NT2/D1 (cell line): ENCODE results near the gene VPS37C.
A peak's percentile ranks its signal among the peaks of the same experiment; 100 is the strongest.

Experiments used
- DNase-seq: peaks from one replicate; pipeline ENCODE4 v3.0.0-alpha.2; 2011; ENCODE audit warnings: low read depth, low spot score
- H3K27me3 ChIP-seq: 2 replicates; pipeline ENCODE4 v1.6.0; 2011; ENCODE audit warnings: mild to moderate bottlenecking; ENCODE audit not compliant: insufficient read length, insufficient read depth
- H3K36me3 ChIP-seq: 2 replicates; pipeline ENCODE4 v1.6.1; 2011; ENCODE audit warnings: mild to moderate bottlenecking, low read length, mixed read lengths; ENCODE audit not compliant: insufficient read depth, insufficient read length
- H3K4me1 ChIP-seq: 2 replicates; pipeline ENCODE4 v1.5.1; 2011; ENCODE audit not compliant: insufficient read depth, insufficient read length
- H3K4me3 ChIP-seq: 2 replicates; pipeline ENCODE4 v1.5.1; 2011; ENCODE audit warnings: low read depth; ENCODE audit not compliant: insufficient read length
- H3K9ac ChIP-seq: 2 replicates; pipeline ENCODE4 v1.6.0; 2011; ENCODE audit warnings: low read depth; ENCODE audit not compliant: insufficient read length
- H3K9me3 ChIP-seq: 2 replicates; pipeline ENCODE4 v1.5.1; 2011; ENCODE audit warnings: mild to moderate bottlenecking, low read length; ENCODE audit not compliant: insufficient read depth
- SUZ12 ChIP-seq: IDR thresholded peaks from 2 replicates; pipeline ENCODE4 v1.6.1; 2011; ENCODE audit not compliant: insufficient read length, insufficient read depth; ENCODE audit errors: extremely low read depth
- YY1 ChIP-seq: IDR thresholded peaks from 2 replicates; pipeline ENCODE4 v1.6.1; 2011; ENCODE audit not compliant: insufficient read length, insufficient read depth
- ZNF274 ChIP-seq: IDR thresholded peaks from 2 replicates; pipeline ENCODE4 v1.6.1; 2011; ENCODE audit warnings: mild to moderate bottlenecking, low read depth, low read length

VPS37C gene

GRCh38 chr11:61198948-61199523 lies 37.8 kb upstream of the VPS37C start:
- Histone ChIP-seq H3K9me3 (peaks cover 21% of the 10 kb centered on the region; the same call in 1 of the 2 replicates), H3K36me3 (no peaks in the 10 kb centered on the region), H3K9ac (no peak overlapping the region), H3K27me3 (no peaks in the 10 kb centered on the region), H3K4me3 (no peak overlapping the region), H3K4me1 (no peaks in the 10 kb centered on the region)
- TF ChIP-seq YY1, result no peak
- no peak for TF ChIP-seq SUZ12
- TF ChIP-seq ZNF274, result no peak
- DNase-seq, result no peak

- H3K9me3 ChIP-seq, result peaks cover 21% of the 10 kb centered on the region; the same call in 1 of the 2 replicates
- no peak overlapping the region for H3K9ac ChIP-seq
- H3K4me1 ChIP-seq, result peaks cover 4% of the 10 kb centered on the region
- no peaks in the 10 kb centered on the region for H3K36me3 ChIP-seq
- TF ChIP-seq SUZ12 (no peak), YY1 (no peak), ZNF274 (no peak)
- H3K4me3 ChIP-seq, result no peak overlapping the region
- peaks cover 3% of the 10 kb centered on the region for H3K27me3 ChIP-seq
- no peak for DNase-seq
Measured at GRCh38 chr11:61198361-61198760, 37.1 kb upstream of the VPS37C start.

- Histone ChIP-seq H3K36me3 (no peaks in the 10 kb centered on the region), H3K9me3 (peaks cover 22% of the 10 kb centered on the region; the same call in 1 of the 2 replicates), H3K9ac (no peak overlapping the region), H3K4me3 (no peak overlapping the region), H3K27me3 (peaks cover 3% of the 10 kb centered on the region), H3K4me1 (peaks cover 4% of the 10 kb centered on the region)
- DNase-seq, result no peak
- no peak for TF ChIP-seq ZNF274
- TF ChIP-seq YY1, result no peak
- no peak for TF ChIP-seq SUZ12
Measured at GRCh38 chr11:61195719-61196118, 34.5 kb upstream of the VPS37C start.

- H3K9ac ChIP-seq, result no peak overlapping the region
- H3K36me3 ChIP-seq, result no peaks in the 10 kb centered on the region
- H3K4me3 ChIP-seq, result no peak overlapping the region
- H3K27me3 ChIP-seq, result peaks cover 3% of the 10 kb centered on the region
- no peak for DNase-seq
- H3K4me1 ChIP-seq, result peaks cover 4% of the 10 kb centered on the region
- TF ChIP-seq YY1 (no peak), SUZ12 (no peak), ZNF274 (no peak)
- H3K9me3 ChIP-seq, result peaks cover 25% of the 10 kb centered on the region; the same call in 1 of the 2 replicates
Measured at GRCh38 chr11:61194981-61195695, 33.9 kb upstream of the VPS37C start.

- Histone ChIP-seq H3K36me3 (no peaks in the 10 kb centered on the region), H3K9me3 (peaks cover 22% of the 10 kb centered on the region; the same call in 1 of the 2 replicates), H3K27me3 (peaks cover 3% of the 10 kb centered on the region), H3K9ac (no peak overlapping the region), H3K4me1 (peaks cover 4% of the 10 kb centered on the region), H3K4me3 (no peak overlapping the region)
- TF ChIP-seq YY1 (no peak), SUZ12 (no peak), ZNF274 (no peak)
- DNase-seq, result no peak
Measured at GRCh38 chr11:61194169-61194671, 33.0 kb upstream of the VPS37C start.

GRCh38 chr11:61193596-61193995 lies 32.4 kb upstream of the VPS37C start:
- no peak for DNase-seq
- Histone ChIP-seq H3K27me3 (peaks cover 3% of the 10 kb centered on the region), H3K9ac (peak overlapping the region; percentile 46), H3K9me3 (peaks cover 16% of the 10 kb centered on the region; the same call in 1 of the 2 replicates), H3K4me1 (peaks cover 4% of the 10 kb centered on the region), H3K4me3 (no peak overlapping the region), H3K36me3 (no peaks in the 10 kb centered on the region)
- no peak for TF ChIP-seq SUZ12
- no peak for TF ChIP-seq YY1

- Histone ChIP-seq H3K36me3 (no peaks in the 10 kb centered on the region), H3K27me3 (peaks cover 3% of the 10 kb centered on the region), H3K4me3 (no peak overlapping the region), H3K9ac (no peak overlapping the region), H3K4me1 (peaks cover 4% of the 10 kb centered on the region), H3K9me3 (peaks cover 11% of the 10 kb centered on the region; the same call in 1 of the 2 replicates)
- TF ChIP-seq SUZ12, result no peak
- no peak for TF ChIP-seq ZNF274
- no peak for TF ChIP-seq YY1
- no peak for DNase-seq
Measured at GRCh38 chr11:61189933-61190332, 28.7 kb upstream of the VPS37C start.
